C4-2B (cell line): ENCODE measurements around the gene LTBP2.

Experiments
- CTCF ChIP-seq: fragments of 450-650 bp; conservative IDR thresholded peaks from 2 replicates; pipeline ENCODE4 v1.5.1; 2017; ENCODE audit warnings: mild to moderate bottlenecking
- ZFX ChIP-seq: fragments of 450-650 bp; IDR thresholded peaks from 2 replicates; pipeline ENCODE4 v1.6.1; 2017

- TF ChIP-seq CTCF (no peak), ZFX (no peak)
These were observed 63.2 kb downstream of the LTBP2 start for GRCh38 chr14:74548881-74549280.
